ENCODE results near the gene FKRP. TPM values are rescaled to one million over a fixed set of nuclear protein-coding genes. Genes with fewer than 3 reads are reported as not detected.

Gene FKRP
- total RNA-seq, 1 experiment from 2014 or later, result 10.6 TPM

GRCh38 chr19:46745030-46745429, 827 bp upstream of the FKRP start:
- peaks cover 11% of the 10 kb centered on the region; the same call in 1 of the 2 replicates for H3K36me3 ChIP-seq (ENCODE audit: low read depth)
- peak overlapping the region; percentile 88 for H3K4me3 ChIP-seq
- peak overlapping the region; percentile 82 for H3K4me2 ChIP-seq
- H3K27ac ChIP-seq, result no peak overlapping the region
- H3K79me2 ChIP-seq (ENCODE audit: low read depth), result peaks cover 67% of the 10 kb centered on the region
- POLR2A ChIA-PET (ENCODE audit: unreplicated experiment), result interaction anchor here (0.7 kb wide), 1 partner anchor 509 kb away, joined by 3 read pairs; no protein-coding TSS in a partner anchor
- BruUV-seq (replicated peaks), result no TSS peak
- TF ChIP-seq EZH2 (IDR thresholded peaks at IDR 0.05; ENCODE audit: low read depth), result no peak
- no peaks in the 10 kb centered on the region for H3K9me3 ChIP-seq (ENCODE audit: insufficient read depth, low read depth)
- intact Hi-C loops (cut with micrococcal nuclease; ENCODE audit: unreplicated experiment), result no loop called here
- DNase-seq, result no peak
- peaks cover 11% of the 10 kb centered on the region for H3K4me1 ChIP-seq (replicated peaks; ENCODE audit: insufficient read depth)
- peaks cover 21% of the 10 kb centered on the region; the same call in 1 of the 2 replicates for H3F3A ChIP-seq (ENCODE audit: insufficient read depth, low read depth)
- no peaks in the 10 kb centered on the region for H3K27me3 ChIP-seq (ENCODE audit: insufficient read depth, low read depth)
- H4K20me1 ChIP-seq (ENCODE audit: insufficient read depth), result peaks cover 44% of the 10 kb centered on the region
- CTCF ChIA-PET, result interaction anchor here (0.5 kb wide), 1 partner anchor 50 kb away, joined by 4 read pairs; no protein-coding TSS in a partner anchor
- H3K9me2 ChIP-seq (ENCODE audit: insufficient read depth), result no peaks in the 10 kb centered on the region
- no peak overlapping the region for H2AFZ ChIP-seq

DNA sequence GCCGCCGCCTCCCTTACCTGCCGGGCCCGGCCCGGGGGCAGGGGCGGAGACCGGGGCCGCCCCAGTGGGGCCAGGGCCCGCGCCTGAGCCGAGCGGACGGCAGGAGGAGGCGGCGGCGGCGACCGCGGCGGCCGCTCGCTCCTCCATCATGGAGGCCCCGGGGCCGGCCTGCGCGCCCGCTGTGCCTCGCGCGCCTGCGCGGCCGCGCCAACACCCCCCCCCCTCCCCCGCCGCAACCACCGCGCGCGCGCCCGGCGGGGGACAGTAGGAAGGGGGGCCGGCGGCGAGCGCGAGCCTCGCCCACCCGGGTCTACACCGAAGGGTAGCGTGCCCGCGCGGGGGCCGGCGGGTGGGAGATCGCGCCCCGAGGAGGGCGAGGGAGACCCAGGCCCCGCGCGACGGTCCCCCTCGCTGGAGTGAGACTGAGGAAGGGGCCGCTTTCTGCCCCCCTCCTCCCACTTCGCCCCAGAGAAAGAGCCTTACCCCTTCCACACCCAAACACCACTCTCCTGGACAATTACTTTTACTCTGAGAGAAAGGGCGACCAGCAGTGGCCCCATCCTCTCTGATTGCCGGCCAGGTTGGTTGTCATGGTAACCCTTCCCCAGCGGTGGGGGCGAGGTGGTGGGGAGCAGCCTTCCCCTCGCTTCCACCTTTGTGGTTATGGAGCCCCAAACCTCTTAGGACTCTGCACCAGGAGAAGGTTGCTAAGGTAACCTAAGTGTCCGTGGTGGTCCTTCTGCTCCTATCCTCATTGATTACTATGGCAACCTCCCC, 612 bp downstream of the FKRP start, which contains the start of gene STRN4:
Gene STRN4, minus strand, starts transcription at position 170 of the 777 bp plus-strand sequence. Its CDS starts 20 bp downstream, at position 150.
- peaks cover 11% of the 10 kb centered on the region for H3K4me1 ChIP-seq (replicated peaks; ENCODE audit: insufficient read depth)
- H3K4me3 ChIP-seq, result peak within 1 kb of the TSS; percentile 88
- no peak for TF ChIP-seq CTCF (conservative IDR thresholded peaks at IDR 0.05)
- no peak for TF ChIP-seq EZH2 (IDR thresholded peaks at IDR 0.05; ENCODE audit: low read depth)
- no peaks in the 10 kb centered on the region for H3K27me3 ChIP-seq (ENCODE audit: insufficient read depth, low read depth)
- BruUV-seq (replicated peaks), result no TSS peak
- peak within 1 kb of the TSS; percentile 82 for H2AFZ ChIP-seq
- DNase-seq, result peak in 1 of 2 experiments; percentile 39
- intact Hi-C loops (cut with micrococcal nuclease; ENCODE audit: unreplicated experiment), result no loop called here
- H3K9me3 ChIP-seq (ENCODE audit: insufficient read depth, low read depth), result no peaks in the 10 kb centered on the region
- H3K9me2 ChIP-seq (ENCODE audit: insufficient read depth), result no peaks in the 10 kb centered on the region
- POLR2A ChIA-PET (ENCODE audit: unreplicated experiment), result no interaction called here
- H3K27ac ChIP-seq, result no peak within 1 kb of the TSS
- peaks cover 53% of the 10 kb centered on the region for H3K79me2 ChIP-seq (ENCODE audit: low read depth)
- peak within 1 kb of the TSS; percentile 82 for H3K4me2 ChIP-seq
- CTCF ChIA-PET, result no interaction called here
- H3K36me3 ChIP-seq (ENCODE audit: low read depth), result 0 out of 2 replicates have a peak, but pooled peaks cover 6% of the 10 kb centered on the region
- peaks cover 21% of the 10 kb centered on the region; the same call in 1 of the 2 replicates for H3F3A ChIP-seq (ENCODE audit: insufficient read depth, low read depth)
- H4K20me1 ChIP-seq (ENCODE audit: insufficient read depth), result peaks cover 29% of the 10 kb centered on the region

DNA sequence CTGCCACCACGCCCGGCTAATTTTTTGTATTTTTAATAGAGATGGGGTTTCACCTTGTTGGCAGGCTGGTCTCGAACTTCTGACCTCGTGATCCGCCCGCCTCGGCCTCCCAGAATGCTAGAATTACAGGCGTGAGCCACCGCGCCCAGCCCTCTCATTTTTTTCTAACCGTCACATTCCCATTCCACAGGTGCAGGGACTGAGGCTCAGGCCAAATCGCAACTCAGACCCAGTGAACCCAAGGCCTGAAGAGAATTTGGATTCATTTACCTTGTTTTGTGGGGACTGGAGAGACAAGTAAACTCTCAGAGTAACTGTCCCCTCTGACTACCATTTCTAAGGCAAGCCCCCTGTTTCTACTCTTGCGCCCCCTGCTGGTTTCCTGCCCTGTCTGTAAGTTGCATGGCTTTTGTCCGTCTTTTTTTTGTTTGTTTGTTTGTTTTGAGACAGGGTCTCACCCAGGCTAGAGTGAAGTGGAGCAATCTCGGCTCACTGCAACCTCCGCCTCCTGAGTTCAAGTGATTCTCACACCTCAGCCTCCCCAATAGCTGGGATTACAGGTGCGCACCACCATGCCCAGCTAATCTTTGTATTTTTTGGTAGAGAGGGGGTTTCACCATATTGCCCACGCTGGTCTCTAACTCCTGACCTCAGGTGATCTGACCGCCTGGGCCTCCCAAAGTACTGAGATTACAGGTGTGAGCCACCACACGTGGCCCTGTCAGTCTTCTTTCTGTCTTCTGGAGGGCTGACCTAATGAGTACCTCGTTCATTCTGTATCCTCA, 2.7 kb downstream of the FKRP start:
- peak; percentile 47 to 64 for DNase-seq
- no peak overlapping the region for H3K4me3 ChIP-seq
- POLR2A ChIA-PET (ENCODE audit: unreplicated experiment), result no interaction called here
- BruUV-seq (replicated peaks), result no TSS peak
- H3K27me3 ChIP-seq (ENCODE audit: insufficient read depth, low read depth), result no peaks in the 10 kb centered on the region
- CTCF ChIA-PET, result interaction anchor here (0.6 to 0.7 kb wide), 5 partner anchors 37 to 342 kb away, joined by 3 to 16 read pairs (median 4); no protein-coding TSS in a partner anchor
- H3K9me3 ChIP-seq (ENCODE audit: insufficient read depth, low read depth), result no peaks in the 10 kb centered on the region
- H3K4me1 ChIP-seq (replicated peaks; ENCODE audit: insufficient read depth), result peaks cover 11% of the 10 kb centered on the region
- H3K9me2 ChIP-seq (ENCODE audit: insufficient read depth), result no peaks in the 10 kb centered on the region
- H3F3A ChIP-seq (ENCODE audit: insufficient read depth, low read depth), result peaks cover 21% of the 10 kb centered on the region; the same call in 1 of the 2 replicates
- intact Hi-C loops (cut with micrococcal nuclease; ENCODE audit: unreplicated experiment), result no loop called here
- no peak overlapping the region for H3K4me2 ChIP-seq
- peaks cover 32% of the 10 kb centered on the region for H3K79me2 ChIP-seq (ENCODE audit: low read depth)
- peaks cover 9% of the 10 kb centered on the region; the same call in 1 of the 2 replicates for H4K20me1 ChIP-seq (ENCODE audit: insufficient read depth)
- H3K27ac ChIP-seq, result no peak overlapping the region
- H2AFZ ChIP-seq, result no peak overlapping the region
- TF ChIP-seq CTCF (conservative IDR thresholded peaks at IDR 0.05), result peak; percentile 96
- no peak for TF ChIP-seq EZH2 (IDR thresholded peaks at IDR 0.05; ENCODE audit: low read depth)
- no peaks in the 10 kb centered on the region for H3K36me3 ChIP-seq (ENCODE audit: low read depth)

Measured in PC-9 (cell line).